Breast epithelium (tissue), 3 donors: ENCODE measurements around the gene CSTF1.

Source experiments
- POLR2A ChIP-seq: fragments of 450-650 bp; IDR thresholded peaks from one replicate; pipeline ENCODE4 v1.6.1; 2016; ENCODE audit warnings: antibody characterized with exemption, mild to moderate bottlenecking, moderate library complexity
- TF ChIP-seq, protein P1 (sequence below), 3 donors: fragments of 450-650 bp; IDR thresholded peaks; one replicate each; pipeline ENCODE4 v1.5.1; 2016 to 2017; ENCODE audit warnings: antibody characterized with exemption in 3 of 3, mild to moderate bottlenecking in 3 of 3, moderate library complexity in 3 of 3

- no peak for TF ChIP-seq POLR2A
- TF ChIP-seq, protein P1, sequence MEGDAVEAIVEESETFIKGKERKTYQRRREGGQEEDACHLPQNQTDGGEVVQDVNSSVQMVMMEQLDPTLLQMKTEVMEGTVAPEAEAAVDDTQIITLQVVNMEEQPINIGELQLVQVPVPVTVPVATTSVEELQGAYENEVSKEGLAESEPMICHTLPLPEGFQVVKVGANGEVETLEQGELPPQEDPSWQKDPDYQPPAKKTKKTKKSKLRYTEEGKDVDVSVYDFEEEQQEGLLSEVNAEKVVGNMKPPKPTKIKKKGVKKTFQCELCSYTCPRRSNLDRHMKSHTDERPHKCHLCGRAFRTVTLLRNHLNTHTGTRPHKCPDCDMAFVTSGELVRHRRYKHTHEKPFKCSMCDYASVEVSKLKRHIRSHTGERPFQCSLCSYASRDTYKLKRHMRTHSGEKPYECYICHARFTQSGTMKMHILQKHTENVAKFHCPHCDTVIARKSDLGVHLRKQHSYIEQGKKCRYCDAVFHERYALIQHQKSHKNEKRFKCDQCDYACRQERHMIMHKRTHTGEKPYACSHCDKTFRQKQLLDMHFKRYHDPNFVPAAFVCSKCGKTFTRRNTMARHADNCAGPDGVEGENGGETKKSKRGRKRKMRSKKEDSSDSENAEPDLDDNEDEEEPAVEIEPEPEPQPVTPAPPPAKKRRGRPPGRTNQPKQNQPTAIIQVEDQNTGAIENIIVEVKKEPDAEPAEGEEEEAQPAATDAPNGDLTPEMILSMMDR (IDR thresholded peaks at IDR 0.05), result no peak
Measured at GRCh38 chr20:56412473-56412790, 20.0 kb downstream of the CSTF1 start.
